ENCODE measurements around the gene SLC5A3.

DNA sequence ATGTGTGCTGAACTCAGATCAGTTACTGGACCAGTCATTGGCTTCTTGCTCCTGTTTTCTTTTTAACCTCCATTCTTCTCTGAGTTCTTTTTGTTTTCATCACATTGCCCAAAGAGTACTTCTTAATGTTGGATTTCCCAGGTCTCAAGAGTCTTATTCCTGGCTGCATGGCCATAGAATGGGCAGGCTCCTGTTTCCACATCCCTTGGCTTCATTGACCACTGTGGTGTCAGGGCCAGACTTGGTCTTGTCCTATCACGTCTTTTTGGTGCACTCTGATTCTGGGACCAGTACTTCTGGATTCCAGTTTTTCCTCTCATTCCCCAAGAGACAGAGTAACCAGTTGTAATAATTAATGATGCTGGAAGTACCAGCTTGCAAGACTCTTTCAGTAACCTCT is 41.8 kb downstream of the SLC5A3 start:
- TF ChIP-seq CREB1 (IDR thresholded peaks at IDR 0.05; ENCODE audit: low read depth), result no peak
- no peak for TF ChIP-seq TEAD4 (IDR thresholded peaks at IDR 0.05)
- TF ChIP-seq EP300 (IDR thresholded peaks at IDR 0.05; ENCODE audit: borderline replicate concordance), result no peak
- TF ChIP-seq, protein P1, sequence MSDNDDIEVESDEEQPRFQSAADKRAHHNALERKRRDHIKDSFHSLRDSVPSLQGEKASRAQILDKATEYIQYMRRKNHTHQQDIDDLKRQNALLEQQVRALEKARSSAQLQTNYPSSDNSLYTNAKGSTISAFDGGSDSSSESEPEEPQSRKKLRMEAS (IDR thresholded peaks at IDR 0.05), result no peak
- no peak for TF ChIP-seq YY1 (IDR thresholded peaks at IDR 0.05; ENCODE audit: low read depth)
- TF ChIP-seq, protein P2, sequence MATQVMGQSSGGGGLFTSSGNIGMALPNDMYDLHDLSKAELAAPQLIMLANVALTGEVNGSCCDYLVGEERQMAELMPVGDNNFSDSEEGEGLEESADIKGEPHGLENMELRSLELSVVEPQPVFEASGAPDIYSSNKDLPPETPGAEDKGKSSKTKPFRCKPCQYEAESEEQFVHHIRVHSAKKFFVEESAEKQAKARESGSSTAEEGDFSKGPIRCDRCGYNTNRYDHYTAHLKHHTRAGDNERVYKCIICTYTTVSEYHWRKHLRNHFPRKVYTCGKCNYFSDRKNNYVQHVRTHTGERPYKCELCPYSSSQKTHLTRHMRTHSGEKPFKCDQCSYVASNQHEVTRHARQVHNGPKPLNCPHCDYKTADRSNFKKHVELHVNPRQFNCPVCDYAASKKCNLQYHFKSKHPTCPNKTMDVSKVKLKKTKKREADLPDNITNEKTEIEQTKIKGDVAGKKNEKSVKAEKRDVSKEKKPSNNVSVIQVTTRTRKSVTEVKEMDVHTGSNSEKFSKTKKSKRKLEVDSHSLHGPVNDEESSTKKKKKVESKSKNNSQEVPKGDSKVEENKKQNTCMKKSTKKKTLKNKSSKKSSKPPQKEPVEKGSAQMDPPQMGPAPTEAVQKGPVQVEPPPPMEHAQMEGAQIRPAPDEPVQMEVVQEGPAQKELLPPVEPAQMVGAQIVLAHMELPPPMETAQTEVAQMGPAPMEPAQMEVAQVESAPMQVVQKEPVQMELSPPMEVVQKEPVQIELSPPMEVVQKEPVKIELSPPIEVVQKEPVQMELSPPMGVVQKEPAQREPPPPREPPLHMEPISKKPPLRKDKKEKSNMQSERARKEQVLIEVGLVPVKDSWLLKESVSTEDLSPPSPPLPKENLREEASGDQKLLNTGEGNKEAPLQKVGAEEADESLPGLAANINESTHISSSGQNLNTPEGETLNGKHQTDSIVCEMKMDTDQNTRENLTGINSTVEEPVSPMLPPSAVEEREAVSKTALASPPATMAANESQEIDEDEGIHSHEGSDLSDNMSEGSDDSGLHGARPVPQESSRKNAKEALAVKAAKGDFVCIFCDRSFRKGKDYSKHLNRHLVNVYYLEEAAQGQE (IDR thresholded peaks at IDR 0.05; ENCODE audit: low read depth), result no peak
- no peak for TF ChIP-seq TCF12 (IDR thresholded peaks at IDR 0.05; ENCODE audit: low read depth)
- TF ChIP-seq ZBTB7A (IDR thresholded peaks at IDR 0.05; ENCODE audit: low read depth), result no peak
- no peak for TF ChIP-seq FOXM1 (IDR thresholded peaks at IDR 0.05; ENCODE audit: borderline replicate concordance, low read depth)
- no peak for TF ChIP-seq EGR1 (IDR thresholded peaks at IDR 0.05)
- TF ChIP-seq TAF1 (IDR thresholded peaks at IDR 0.05; ENCODE audit: low read depth), result no peak
- no peak for TF ChIP-seq RAD21 (IDR thresholded peaks at IDR 0.05; ENCODE audit: low read depth)
- no peak for TF ChIP-seq USF1 (IDR thresholded peaks at IDR 0.05)
